SK-N-SH (cell line): Measurements from ENCODE around the gene PNKP. TPM values are rescaled to one million over a fixed set of nuclear protein-coding genes. Genes with fewer than 3 reads are reported as not detected.

Experiments
- CTCF ChIA-PET: fragments of 300-600, 350-600 bp; formaldehyde crosslinking; extraction: SDS; loops from one replicate; lab custom pipeline; 2021; lab: Yijun Ruan, JAX
- POLR2A ChIA-PET: fragments of 350-600 bp; sonication (Branson Sonifier 250); formaldehyde crosslinking; extraction: SDS; loops from one replicate; lab custom pipeline; 2020; ENCODE audit warnings: antibody characterized with exemption, inconsistent platforms; lab: Yijun Ruan, JAX
- DNase-seq: peaks from one replicate; pipeline ENCODE4 v3.0.0; 2012
- H2AFZ ChIP-seq: fragments of 200-600 bp; sonication (generic); 2 replicates; pipeline ENCODE4 v1.8.1; 2016; ENCODE audit warnings: antibody characterized with exemption, mild to moderate bottlenecking, low read depth
- H3F3A ChIP-seq: fragments of 200-600 bp; sonication (generic); replicated peaks from 2 replicates; pipeline ENCODE3; 2016; ENCODE audit warnings: antibody characterized with exemption, mild to moderate bottlenecking; ENCODE audit not compliant: insufficient read depth
- H3K27ac ChIP-seq, 2 experiments: fragments of 200-500 bp in 1 of 2; fragments of 200-600 bp in 1 of 2; sonication (Bioruptor generic) in 1 of 2; sonication (generic), shearing (Covaris generic) in 1 of 2; 2 replicates each; pipeline versions ENCODE4 v1.5.1 to v1.6.1; 2014 to 2016; ENCODE audit warnings: low read depth in 2 of 2, inconsistent platforms in 1 of 2, low read length in 1 of 2, mild to moderate bottlenecking in 1 of 2, mixed read lengths in 1 of 2
- H3K27me3 ChIP-seq: fragments of 200-600 bp; sonication (generic), shearing (Covaris generic); 2 replicates; pipeline ENCODE4 v1.6.1; 2016; ENCODE audit warnings: mixed run types; ENCODE audit not compliant: insufficient read depth
- H3K36me3 ChIP-seq, 2 experiments: fragments of 200-500 bp in 1 of 2; fragments of 200-600 bp in 1 of 2; sonication (Bioruptor generic) in 1 of 2; sonication (generic) in 1 of 2; replicated peaks in 1 of 2; 2 replicates each; pipeline versions ENCODE3 to v1.5.1; 2014 to 2016; ENCODE audit warnings: low read length in 1 of 2, mild to moderate bottlenecking in 1 of 2; ENCODE audit not compliant: insufficient read depth in 2 of 2, control insufficient read depth in 1 of 2
- H3K4me1 ChIP-seq, 2 experiments: fragments of 200-500 bp in 1 of 2; fragments of 200-600 bp in 1 of 2; sonication (Bioruptor generic) in 1 of 2; sonication (generic), shearing (Covaris generic) in 1 of 2; 2 replicates each; pipeline versions ENCODE4 v1.5.1 to v1.6.1; 2014 to 2016; ENCODE audit warnings: low read depth in 1 of 2, low read length in 1 of 2, mixed run types in 1 of 2; ENCODE audit not compliant: insufficient read depth in 2 of 2, control insufficient read depth in 1 of 2
- H3K4me2 ChIP-seq: fragments of 200-600 bp; sonication (generic), shearing (Covaris generic); 2 replicates; pipeline ENCODE4 v1.6.1; 2017; ENCODE audit warnings: mixed run types
- H3K4me3 ChIP-seq, 2 experiments: fragments of 200-500 bp in 1 of 2; fragments of 200-600 bp in 1 of 2; sonication (Bioruptor generic) in 1 of 2; sonication (generic), shearing (Covaris generic) in 1 of 2; 2 replicates each; pipeline versions ENCODE4 v1.5.1 to v1.8.1; 2014 to 2016; ENCODE audit warnings: low read depth in 2 of 2, inconsistent platforms in 1 of 2, low read length in 1 of 2, mild to moderate bottlenecking in 1 of 2, mixed read lengths in 1 of 2, moderate library complexity in 1 of 2
- H3K79me2 ChIP-seq: fragments of 200-600 bp; sonication (generic); 2 replicates; pipeline ENCODE4 v1.8.1; 2017; ENCODE audit warnings: mild to moderate bottlenecking; ENCODE audit not compliant: insufficient read depth
- H3K9ac ChIP-seq: fragments of 200-600 bp; sonication (generic); 2 replicates; pipeline ENCODE4 v1.6.1; 2017; ENCODE audit warnings: mixed run types
- H3K9me2 ChIP-seq: fragments of 200-600 bp; sonication (generic); 2 replicates; pipeline ENCODE4 v1.6.1; 2017; ENCODE audit warnings: mixed run types
- H3K9me3 ChIP-seq: fragments of 200-600 bp; sonication (generic); 2 replicates; pipeline ENCODE4 v1.6.1; 2017; ENCODE audit warnings: mixed run types, mild to moderate bottlenecking, moderate library complexity
- H4K20me1 ChIP-seq: fragments of 200-600 bp; sonication (generic); 2 replicates; pipeline ENCODE4 v1.6.1; 2017; ENCODE audit warnings: mild to moderate bottlenecking, mixed run types; ENCODE audit not compliant: insufficient read depth
- CHD2 ChIP-seq: fragments of 150-350 bp; IDR thresholded peaks from 2 replicates; pipeline ENCODE4 v1.6.1; 2018; ENCODE audit warnings: low read length; ENCODE audit not compliant: partially characterized antibody
- CTCF ChIP-seq: fragments of 200-600 bp; sonication (generic); IDR thresholded peaks from 2 replicates; pipeline ENCODE4 v1.6.1; 2017; ENCODE audit warnings: antibody characterized with exemption, mild to moderate bottlenecking, moderate library complexity
- ELF1 ChIP-seq: IDR thresholded peaks from 2 replicates; pipeline ENCODE4 v1.4.0; 2012
- EZH2phosphoT487 ChIP-seq: fragments of 200-600 bp; sonication (generic); IDR thresholded peaks from 2 replicates; pipeline ENCODE4 v1.6.1; 2017; ENCODE audit warnings: low read depth, mixed run types, mild to moderate bottlenecking, antibody characterized with exemption, moderate library complexity, borderline replicate concordance
- FOSL2 ChIP-seq: IDR thresholded peaks from 2 replicates; pipeline ENCODE4 v1.4.0; 2012; ENCODE audit warnings: low read depth, mild to moderate bottlenecking, moderate library complexity, borderline replicate concordance
- GABPA ChIP-seq: IDR thresholded peaks from 2 replicates; pipeline ENCODE4 v1.4.0; 2012; ENCODE audit warnings: low read depth, mild to moderate bottlenecking
- JUND ChIP-seq: IDR thresholded peaks from 2 replicates; pipeline ENCODE4 v1.4.0; 2012
- MEF2A ChIP-seq: IDR thresholded peaks from 2 replicates; pipeline ENCODE4 v1.4.0; 2012; ENCODE audit warnings: low read depth, borderline replicate concordance
- MXI1 ChIP-seq: IDR thresholded peaks from 2 replicates; pipeline ENCODE4 v1.6.1; 2012; ENCODE audit warnings: mild to moderate bottlenecking, low read depth, low read length, improper control_type of control experiment
- PBX3 ChIP-seq: IDR thresholded peaks from 2 replicates; pipeline ENCODE4; 2012
- RAD21 ChIP-seq: IDR thresholded peaks from 2 replicates; pipeline ENCODE4 v1.6.1; 2012; ENCODE audit warnings: mild to moderate bottlenecking, low read length
- RFX5 ChIP-seq: IDR thresholded peaks from 2 replicates; pipeline ENCODE4 v1.6.1; 2012; ENCODE audit warnings: mild to moderate bottlenecking, improper control_type of control experiment, low read length
- RXRA ChIP-seq: IDR thresholded peaks from 2 replicates; pipeline ENCODE4 v1.4.0; 2012; ENCODE audit warnings: low read depth, mild to moderate bottlenecking, borderline replicate concordance
- SMC3 ChIP-seq: IDR thresholded peaks from 2 replicates; pipeline ENCODE4 v1.6.1; 2012; ENCODE audit warnings: low read depth, low read length, improper control_type of control experiment
- TAF1 ChIP-seq: IDR thresholded peaks from 2 replicates; pipeline ENCODE4 v1.6.1; 2012; ENCODE audit warnings: low read depth, mild to moderate bottlenecking, low read length, moderate library complexity, borderline replicate concordance
- USF2 ChIP-seq: fragments of 150-350 bp; IDR thresholded peaks from 2 replicates; pipeline ENCODE4 v1.6.1; 2017; ENCODE audit warnings: antibody characterized with exemption, low read length, low read depth, borderline replicate concordance
- ZBTB33 ChIP-seq: IDR thresholded peaks from 2 replicates; pipeline ENCODE4 v1.4.0; 2012; ENCODE audit warnings: low read depth, borderline replicate concordance
- WGBS: methylation state at CpG from one replicate; pipeline ENCODE4 v1.1.6; 2017; ENCODE audit warnings: low lambda C conversion rate; 5-methylcytosine and 5-hydroxymethylcytosine counted together
- polyA plus RNA-seq, 3 experiments: library from polyadenylated mRNA; depleted of rRNA; stranded (reverse); fragments of >200 nt; gene quantifications; 2 replicates each; pipeline ENCODE4 v1.2.3, GENCODE V29; 2012

PNKP gene
- polyA plus RNA-seq, 1 of the 3 experiments (the other 2 are of a cell fraction), result 52.0 TPM

- no peaks in the 10 kb centered on the region for H3F3A ChIP-seq
- CTCF ChIA-PET, result no interaction called here
- TF ChIP-seq SMC3 (no peak), USF2 (no peak), EZH2phosphoT487 (no peak), CHD2 (no peak), RAD21 (no peak), JUND (no peak), CTCF (no peak), TAF1 (no peak)
- no peak overlapping the region for H3K4me3 ChIP-seq
- no peak overlapping the region for H3K4me2 ChIP-seq
- H3K9me2 ChIP-seq, result no peaks in the 10 kb centered on the region
- POLR2A ChIA-PET, result no interaction called here
- H3K4me1 ChIP-seq, result no peaks in the 10 kb centered on the region
- 0 out of 2 replicates have a peak, but pooled peaks cover 8% of the 10 kb centered on the region for H4K20me1 ChIP-seq
- H3K9me3 ChIP-seq, result no peaks in the 10 kb centered on the region
- no peaks in the 10 kb centered on the region for H3K27me3 ChIP-seq
- H3K36me3 ChIP-seq, result peaks cover 0 to 19% of the 10 kb centered on the region in 2 experiments
- H3K9ac ChIP-seq, result no peak overlapping the region
- WGBS, result 95% methylated on average over 12 of the region's 14 CpGs
- H3K27ac ChIP-seq, result no peak overlapping the region
- no peak overlapping the region for H2AFZ ChIP-seq
- DNase-seq, result no peak
- peaks cover 50% of the 10 kb centered on the region for H3K79me2 ChIP-seq
These were observed 40.3 kb downstream of the PNKP start for GRCh38 chr19:49827034-49827433.

- Histone ChIP-seq H4K20me1 (0 out of 2 replicates have a peak, but pooled peaks cover 7% of the 10 kb centered on the region), H3K4me3 (no peak overlapping the region), H3K79me2 (peaks cover 74% of the 10 kb centered on the region), H2AFZ (no peak overlapping the region), H3K27ac (no peak overlapping the region), H3K9ac (no peak overlapping the region), H3K4me1 (peaks cover 0 to 8% of the 10 kb centered on the region in 2 experiments; a peak in 1 of 4 replicates), H3F3A (no peaks in the 10 kb centered on the region), H3K36me3 (peaks cover 0 to 14% of the 10 kb centered on the region in 2 experiments)
- ChIA-PET CTCF (interaction anchor here (0.6 to 1.2 kb wide), 2 partner anchors 26 to 111 kb away, joined by 3 read pairs; no protein-coding TSS in a partner anchor), POLR2A (interaction anchor here (0.6 kb wide), 1 partner anchor 1524 kb away, joined by 3 read pairs; no protein-coding TSS in a partner anchor)
- no peak for DNase-seq
- 86% methylated on average over 6 of the region's 6 CpGs for WGBS
- TF ChIP-seq PBX3 (no peak), RFX5 (no peak), SMC3 (no peak), JUND (no peak), CTCF (no peak), ELF1 (no peak), RAD21 (no peak), MEF2A (no peak), RXRA (no peak), GABPA (no peak), MXI1 (no peak), ZBTB33 (no peak), FOSL2 (no peak)
- TF ChIP-seq, all 33 proteins: peak for 0
- Histone ChIP-seq H3K9me3 (no peaks in the 10 kb centered on the region), H3K27me3 (no peaks in the 10 kb centered on the region), H3K4me2 (no peak overlapping the region), H3K9me2 (no peaks in the 10 kb centered on the region)
These were observed 42.7 kb downstream of the PNKP start for GRCh38 chr19:49824662-49825061.
